Activated naive CD4-positive, alpha-beta T cell treated with anti-CD3 and anti-CD28 coated beads for 36 hours (primary cell): ENCODE data around the gene KCNJ13. TPM values are rescaled to one million over a fixed set of nuclear protein-coding genes. Genes with fewer than 3 reads are reported as not detected.

ENCODE experiments used
- CTCF ChIA-PET: fragments of 350-600 bp; sonication (Branson Sonifier 250); formaldehyde crosslinking; loops from one replicate; lab custom pipeline; 2021; ENCODE audit warnings: antibody characterized with exemption; lab: Charles Lee
- DNase-seq: peaks from one replicate; pipeline ENCODE4 v3.0.0-alpha.2; 2020
- H3K27ac Mint-ChIP-seq: one replicate; pipeline ENCODE4 v1.8.0; 2021; ENCODE audit warnings: mild to moderate bottlenecking, mixed read lengths
- H3K27me3 Mint-ChIP-seq: one replicate; pipeline ENCODE4 v1.8.0; 2021; ENCODE audit warnings: low read depth, mixed read lengths
- H3K36me3 Mint-ChIP-seq: one replicate; pipeline ENCODE4 v1.8.0; 2021; ENCODE audit warnings: low read depth, mixed read lengths
- H3K4me1 Mint-ChIP-seq: one replicate; pipeline ENCODE4 v1.8.0; 2021; ENCODE audit warnings: low read depth, mixed read lengths
- H3K4me3 Mint-ChIP-seq: one replicate; pipeline ENCODE4 v1.8.0; 2021; ENCODE audit warnings: mild to moderate bottlenecking, moderate library complexity, mixed read lengths
- H3K9me3 Mint-ChIP-seq: one replicate; pipeline ENCODE4 v1.8.0; 2021; ENCODE audit warnings: mixed read lengths
- intact Hi-C: fragments of 100-400 bp; cut with micrococcal nuclease; formaldehyde crosslinking; loops from one replicate; pipeline ENCODE4 v1.15.1; 2023
- total RNA-seq, 2 experiments: library from RNA; stranded (reverse); gene quantifications; one replicate each; pipeline ENCODE4 v1.2.3, GENCODE V29; 2021

Gene KCNJ13
- total RNA-seq, 2 experiments from 2014 or later: not detected

DNA sequence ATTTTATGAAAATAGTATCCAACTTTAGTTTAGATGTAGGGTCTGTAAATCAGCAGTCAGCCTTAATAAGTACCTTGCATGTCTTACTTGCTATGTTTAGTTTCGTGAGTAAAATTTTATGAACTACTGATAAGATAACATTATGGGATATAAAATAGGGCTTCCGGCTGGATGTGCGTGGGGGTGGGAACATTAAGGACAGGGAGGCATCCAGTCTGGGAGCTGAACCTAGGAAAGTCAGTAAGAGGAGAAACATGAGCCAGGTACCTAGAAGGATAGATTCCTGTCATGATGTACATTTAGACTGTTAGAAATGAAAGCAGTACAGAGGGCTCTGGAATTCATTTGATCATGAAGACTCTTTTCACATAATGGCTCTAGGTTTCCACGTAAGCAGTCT lies 12.7 kb upstream of the KCNJ13 start:
- no peaks in the 10 kb centered on the region for H3K27me3 Mint-ChIP-seq
- CTCF ChIA-PET: no interaction called here
- peaks cover 28% of the 10 kb centered on the region for H3K36me3 Mint-ChIP-seq
- no peak for DNase-seq
- H3K27ac Mint-ChIP-seq: no peak overlapping the region
- no peaks in the 10 kb centered on the region for H3K4me1 Mint-ChIP-seq
- H3K9me3 Mint-ChIP-seq: no peaks in the 10 kb centered on the region
- intact Hi-C loops: no loop called here
- H3K4me3 Mint-ChIP-seq: no peak overlapping the region

DNA sequence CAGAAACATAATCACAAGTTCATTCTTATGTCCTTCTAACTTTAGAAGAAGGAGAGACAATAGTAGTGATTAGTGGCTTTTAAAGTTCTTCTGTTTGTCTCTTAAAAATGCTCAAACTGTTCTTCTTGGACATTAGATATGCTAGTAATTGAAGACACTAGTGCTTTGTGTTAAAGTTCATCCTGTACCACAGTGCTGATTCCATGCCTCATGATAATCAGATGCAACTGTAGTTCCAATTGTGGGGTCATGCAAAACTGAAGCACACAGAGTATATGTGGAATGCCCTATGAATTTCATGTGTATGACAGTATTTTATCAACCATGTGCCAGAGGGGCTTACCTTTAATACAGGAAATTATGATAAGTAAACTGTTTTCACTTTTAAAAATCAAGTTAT lies 11.4 kb upstream of the KCNJ13 start:
- H3K4me3 Mint-ChIP-seq: no peak overlapping the region
- H3K27ac Mint-ChIP-seq: no peak overlapping the region
- H3K36me3 Mint-ChIP-seq: peaks cover 31% of the 10 kb centered on the region
- no peaks in the 10 kb centered on the region for H3K27me3 Mint-ChIP-seq
- CTCF ChIA-PET: no interaction called here
- no peak for DNase-seq
- intact Hi-C loops: no loop called here
- peaks cover under 1% of the 10 kb centered on the region for H3K4me1 Mint-ChIP-seq
- H3K9me3 Mint-ChIP-seq: no peaks in the 10 kb centered on the region

DNA sequence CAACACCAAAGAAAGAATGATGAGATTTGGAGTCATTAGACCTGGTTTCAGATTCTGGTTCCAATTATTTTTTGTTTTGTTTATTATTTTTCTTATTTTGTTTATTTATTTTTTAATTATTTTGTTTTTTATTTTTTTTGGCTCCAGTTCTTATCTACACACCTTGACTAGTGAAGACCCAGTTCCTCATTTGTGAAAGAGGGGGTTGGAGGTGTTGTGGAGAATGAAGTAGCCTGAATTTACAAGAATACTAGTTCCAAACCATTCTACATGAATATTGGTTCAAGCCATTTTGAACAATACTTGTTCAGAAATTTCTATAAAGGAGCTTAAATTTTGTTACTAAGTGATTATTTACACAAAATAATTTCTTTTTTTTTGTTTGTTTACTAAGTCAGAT lies 6.9 kb upstream of the KCNJ13 start:
- peaks cover 14% of the 10 kb centered on the region for H3K36me3 Mint-ChIP-seq
- no peak overlapping the region for H3K4me3 Mint-ChIP-seq
- intact Hi-C loops: no loop called here
- H3K9me3 Mint-ChIP-seq: no peaks in the 10 kb centered on the region
- CTCF ChIA-PET: interaction anchor here (0.6 to 0.9 kb wide), 2 partner anchors 116 to 441 kb away, joined by 3 read pairs; no protein-coding TSS in a partner anchor
- no peaks in the 10 kb centered on the region for H3K27me3 Mint-ChIP-seq
- no peak overlapping the region for H3K27ac Mint-ChIP-seq
- no peak for DNase-seq
- peaks cover 8% of the 10 kb centered on the region for H3K4me1 Mint-ChIP-seq

DNA sequence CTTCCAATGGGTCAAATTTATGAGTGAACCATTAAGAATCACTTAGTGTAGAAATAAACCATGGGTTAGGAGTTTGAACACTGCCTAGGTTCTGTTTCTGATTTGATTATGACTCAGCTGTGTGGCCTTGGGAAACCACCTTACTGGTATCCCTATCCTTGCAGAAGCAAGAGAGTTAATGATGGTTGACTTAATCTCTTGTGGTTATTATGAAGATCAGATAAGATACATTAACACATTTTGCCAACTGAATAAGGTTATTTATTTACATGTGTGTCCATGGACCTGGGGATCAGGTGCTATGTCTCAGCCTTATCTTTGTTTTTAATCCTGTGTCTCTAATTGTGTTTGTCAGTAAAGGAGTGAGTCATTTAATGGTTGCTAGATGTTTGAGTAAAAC lies 5.4 kb upstream of the KCNJ13 start:
- peak; percentile 57 for DNase-seq
- intact Hi-C loops: loop anchor here (1.0 kb wide), 1 partner anchor 84 kb away; the partner anchor contains the start of gene GIGYF2
- peaks cover 8% of the 10 kb centered on the region for H3K4me1 Mint-ChIP-seq
- H3K36me3 Mint-ChIP-seq: peaks cover 10% of the 10 kb centered on the region
- H3K4me3 Mint-ChIP-seq: no peak overlapping the region
- no peaks in the 10 kb centered on the region for H3K9me3 Mint-ChIP-seq
- H3K27me3 Mint-ChIP-seq: no peaks in the 10 kb centered on the region
- H3K27ac Mint-ChIP-seq: no peak overlapping the region
- CTCF ChIA-PET: no interaction called here

DNA sequence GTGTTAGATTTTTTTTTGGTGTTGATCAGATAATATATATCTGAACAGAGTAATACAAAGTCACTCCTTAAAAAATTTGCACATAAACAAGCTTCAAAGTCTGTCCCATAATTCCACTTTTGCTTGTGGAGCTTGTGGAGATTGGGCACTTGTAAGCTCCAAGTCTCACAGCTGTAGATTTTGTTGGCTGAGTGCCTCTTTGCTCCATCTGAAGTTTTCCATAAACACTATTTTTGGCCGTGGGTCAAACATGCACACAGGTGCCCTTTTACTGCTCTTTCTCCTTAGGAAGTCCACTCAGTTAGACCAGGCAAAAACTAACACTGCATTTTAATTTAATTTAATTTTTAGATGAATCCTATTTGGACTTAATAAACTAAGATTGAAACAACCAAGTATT lies 3.6 kb upstream of the KCNJ13 start:
- Mint-ChIP-seq H3K27ac (no peak overlapping the region), H3K4me3 (no peak overlapping the region), H3K27me3 (no peaks in the 10 kb centered on the region), H3K36me3 (peaks cover 14% of the 10 kb centered on the region), H3K9me3 (no peaks in the 10 kb centered on the region), H3K4me1 (peaks cover 8% of the 10 kb centered on the region)
- intact Hi-C loops: no loop called here
- no peak for DNase-seq
- CTCF ChIA-PET: interaction anchor here (0.5 kb wide), 1 partner anchor 35 kb away, joined by 3 read pairs; no protein-coding TSS in a partner anchor

DNA sequence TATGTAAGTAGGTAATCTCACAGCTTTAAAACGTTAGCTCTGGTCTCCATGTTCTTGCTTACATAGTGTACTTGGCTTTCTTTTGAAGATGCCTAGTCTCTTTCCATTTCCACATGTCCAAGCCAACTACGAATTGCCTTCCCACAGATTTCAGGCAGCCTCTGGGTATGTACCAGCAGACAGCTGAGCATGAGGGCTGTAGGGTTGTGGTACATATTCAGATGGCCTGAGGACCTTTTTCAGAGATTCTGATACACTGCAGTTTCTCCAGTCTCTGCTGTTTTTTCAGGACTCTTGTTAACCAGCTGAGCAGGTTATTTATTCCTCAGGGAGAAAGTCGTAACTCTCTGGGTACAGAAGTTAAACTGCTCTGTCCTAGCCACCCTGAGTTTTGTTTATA lies 3.1 kb upstream of the KCNJ13 start:
- DNase-seq: no peak
- Mint-ChIP-seq H3K4me1 (peaks cover 8% of the 10 kb centered on the region), H3K4me3 (no peak overlapping the region), H3K9me3 (no peaks in the 10 kb centered on the region), H3K27me3 (no peaks in the 10 kb centered on the region), H3K27ac (no peak overlapping the region), H3K36me3 (peaks cover 11% of the 10 kb centered on the region)
- CTCF ChIA-PET: no interaction called here
- intact Hi-C loops: no loop called here

DNA sequence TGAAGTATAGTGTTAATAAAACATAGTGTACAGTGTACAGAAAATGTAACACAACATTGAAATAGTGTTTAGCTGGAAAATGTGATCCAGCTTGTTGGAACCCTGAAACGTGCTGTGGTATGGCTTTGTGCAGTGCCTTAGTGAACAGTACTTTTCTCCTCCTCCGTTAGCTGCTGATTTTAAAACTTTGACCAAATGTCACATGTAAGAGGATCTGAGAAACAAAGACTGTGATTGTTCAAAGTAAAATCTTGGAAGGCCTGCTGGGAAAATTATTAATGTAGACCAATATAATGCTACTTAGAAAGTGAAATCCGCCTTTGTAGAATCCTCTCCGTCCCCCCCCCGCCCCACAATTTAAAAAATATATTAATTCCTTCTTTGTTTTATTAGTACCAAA lies 911 bp upstream of the KCNJ13 start:
- H3K27me3 Mint-ChIP-seq: no peaks in the 10 kb centered on the region
- no peak overlapping the region for H3K27ac Mint-ChIP-seq
- CTCF ChIA-PET: interaction anchor here (0.6 kb wide), 1 partner anchor 595 kb away, joined by 3 read pairs; no protein-coding TSS in a partner anchor
- H3K4me1 Mint-ChIP-seq: peaks cover 16% of the 10 kb centered on the region
- intact Hi-C loops: no loop called here
- H3K9me3 Mint-ChIP-seq: no peaks in the 10 kb centered on the region
- H3K36me3 Mint-ChIP-seq: peaks cover 14% of the 10 kb centered on the region
- no peak for DNase-seq
- H3K4me3 Mint-ChIP-seq: no peak overlapping the region

DNA sequence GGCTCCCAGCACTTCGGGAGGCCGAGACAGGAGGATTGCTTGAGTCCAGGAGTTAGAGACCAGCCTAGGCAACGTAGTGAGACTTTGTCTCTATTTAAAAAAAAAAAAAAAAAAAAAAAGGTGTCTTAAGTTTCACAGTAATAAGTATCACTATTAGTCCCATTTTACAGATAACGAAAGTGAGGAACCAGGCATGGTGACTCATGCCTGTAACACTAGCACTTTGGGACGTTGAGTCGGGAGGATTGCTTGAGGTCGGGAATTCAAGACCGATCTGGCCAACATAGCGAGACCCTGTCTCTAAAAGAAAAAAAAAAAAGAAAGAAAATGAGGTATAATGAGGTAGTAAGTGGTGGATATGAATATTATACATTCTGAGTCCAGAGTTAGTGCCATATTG lies 2.5 kb downstream of the KCNJ13 start:
- intact Hi-C loops: no loop called here
- DNase-seq: no peak
- Mint-ChIP-seq H3K4me1 (peaks cover 16% of the 10 kb centered on the region), H3K27me3 (no peaks in the 10 kb centered on the region), H3K9me3 (no peaks in the 10 kb centered on the region), H3K27ac (no peak overlapping the region), H3K36me3 (peaks cover 16% of the 10 kb centered on the region), H3K4me3 (no peak overlapping the region)
- CTCF ChIA-PET: interaction anchor here (0.6 kb wide), 1 partner anchor 53 kb away, joined by 4 read pairs; no protein-coding TSS in a partner anchor

DNA sequence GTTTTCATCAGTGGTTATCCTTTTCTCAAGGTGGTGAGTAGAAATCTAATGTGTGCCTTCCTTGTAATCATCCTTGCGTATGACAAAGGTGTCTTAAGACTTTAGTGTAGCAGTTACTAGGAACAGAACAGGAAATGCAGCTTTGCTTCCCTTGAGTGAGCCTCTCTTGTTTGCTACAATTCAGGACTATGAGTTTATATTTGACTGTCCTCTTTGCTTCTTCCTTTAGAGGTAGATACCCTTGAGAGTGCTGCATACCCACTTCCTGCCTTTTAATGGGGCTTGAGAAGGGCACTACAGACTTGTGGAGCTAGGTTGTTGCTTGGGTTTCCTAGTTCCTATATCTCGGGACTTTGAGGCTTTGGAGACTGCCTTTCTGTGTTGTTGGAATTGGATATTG lies 3.8 kb downstream of the KCNJ13 start:
- CTCF ChIA-PET: interaction anchor here (1.1 to 1.5 kb wide), 2 partner anchors 10 to 479 kb away, joined by 3 to 4 read pairs; partner anchors contain the start of gene ATG16L1
- Mint-ChIP-seq H3K4me1 (peaks cover 16% of the 10 kb centered on the region), H3K27ac (peak overlapping the region; percentile 30), H3K36me3 (peaks cover 16% of the 10 kb centered on the region), H3K4me3 (no peak overlapping the region), H3K9me3 (no peaks in the 10 kb centered on the region), H3K27me3 (no peaks in the 10 kb centered on the region)
- DNase-seq: peak; percentile 11
- intact Hi-C loops: no loop called here

DNA sequence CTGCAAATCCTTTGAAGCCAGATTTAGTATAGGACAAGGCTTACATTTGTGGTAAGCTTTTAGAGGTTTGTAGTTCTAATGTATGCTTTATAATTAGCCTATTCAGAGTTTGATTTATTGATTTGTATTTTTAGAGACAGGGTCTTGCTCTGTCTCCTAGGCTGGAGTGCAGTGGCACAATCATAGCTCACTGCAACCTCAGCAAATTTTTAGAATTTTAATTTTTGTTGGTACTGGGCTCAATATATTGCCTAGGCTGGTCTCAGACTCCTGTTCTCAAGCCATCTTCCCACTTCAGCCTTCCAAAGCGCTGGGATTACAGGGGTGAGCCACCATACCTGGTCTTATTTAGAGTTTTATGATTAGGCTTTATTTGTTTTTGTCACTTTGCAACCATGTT lies 4.5 kb downstream of the KCNJ13 start:
- no peak overlapping the region for H3K4me3 Mint-ChIP-seq
- intact Hi-C loops: no loop called here
- H3K36me3 Mint-ChIP-seq: peaks cover 16% of the 10 kb centered on the region

DNA sequence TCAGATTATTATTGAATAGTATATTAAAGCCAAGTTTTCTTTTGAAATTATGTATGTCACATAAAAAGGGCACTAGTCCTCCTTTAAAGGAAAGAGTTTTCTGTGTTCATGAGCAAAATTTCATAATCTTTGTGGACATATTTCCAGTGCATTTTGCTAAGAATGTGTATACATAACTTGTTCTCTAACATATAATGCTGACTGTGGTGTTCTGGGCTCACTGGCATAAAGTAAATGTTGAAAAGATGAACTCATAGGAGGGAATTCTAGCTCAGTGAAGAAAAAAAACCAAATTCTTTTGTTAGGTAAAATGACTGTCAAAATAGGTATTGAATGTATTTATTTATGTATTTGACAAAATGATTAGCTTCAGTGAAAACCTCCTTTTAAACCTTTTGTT lies 6.2 kb downstream of the KCNJ13 start:
- no peak for DNase-seq
- intact Hi-C loops: no loop called here
- Mint-ChIP-seq H3K27me3 (no peaks in the 10 kb centered on the region), H3K36me3 (peaks cover 10% of the 10 kb centered on the region), H3K9me3 (no peaks in the 10 kb centered on the region), H3K4me3 (no peak overlapping the region), H3K4me1 (peaks cover 29% of the 10 kb centered on the region), H3K27ac (no peak overlapping the region)
- CTCF ChIA-PET: interaction anchor here (1.0 kb wide), 1 partner anchor 62 kb away, joined by 3 read pairs; no protein-coding TSS in a partner anchor

More for the DNA sequence above, 4.5 kb downstream of the KCNJ13 start:
- H3K9me3 Mint-ChIP-seq: no peaks in the 10 kb centered on the region
- H3K27me3 Mint-ChIP-seq: no peaks in the 10 kb centered on the region
- DNase-seq: no peak
- H3K4me1 Mint-ChIP-seq: peaks cover 16% of the 10 kb centered on the region
- CTCF ChIA-PET: interaction anchor here (0.5 to 1.5 kb wide), 3 partner anchors 9 to 480 kb away, joined by 3 to 4 read pairs (median 3); partner anchors contain the start of gene ATG16L1
- H3K27ac Mint-ChIP-seq: no peak overlapping the region

DNA sequence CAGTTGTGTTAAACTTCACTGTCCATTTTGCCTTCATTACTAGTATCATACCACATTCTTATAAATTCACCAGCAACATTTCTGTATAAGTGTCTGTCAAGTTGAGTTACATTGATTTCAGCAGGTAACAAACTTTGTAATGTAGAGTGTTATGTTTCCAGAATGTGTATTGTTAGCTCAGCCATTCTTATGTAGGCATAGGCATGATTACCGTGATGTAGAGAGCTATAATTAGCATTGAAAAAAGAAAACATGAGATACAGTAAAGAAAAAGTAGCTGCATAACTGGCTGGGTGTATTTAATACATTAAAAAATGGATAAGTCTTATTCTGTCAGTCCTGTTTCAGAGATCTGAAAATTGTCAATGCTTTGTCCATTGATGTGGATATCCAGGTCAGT lies 8.5 kb downstream of the KCNJ13 start:
- Mint-ChIP-seq H3K4me3 (no peak overlapping the region), H3K36me3 (peaks cover 13% of the 10 kb centered on the region), H3K4me1 (peaks cover 25% of the 10 kb centered on the region), H3K27ac (no peak overlapping the region), H3K27me3 (no peaks in the 10 kb centered on the region), H3K9me3 (no peaks in the 10 kb centered on the region)
- intact Hi-C loops: no loop called here
- DNase-seq: no peak
- CTCF ChIA-PET: no interaction called here

DNA sequence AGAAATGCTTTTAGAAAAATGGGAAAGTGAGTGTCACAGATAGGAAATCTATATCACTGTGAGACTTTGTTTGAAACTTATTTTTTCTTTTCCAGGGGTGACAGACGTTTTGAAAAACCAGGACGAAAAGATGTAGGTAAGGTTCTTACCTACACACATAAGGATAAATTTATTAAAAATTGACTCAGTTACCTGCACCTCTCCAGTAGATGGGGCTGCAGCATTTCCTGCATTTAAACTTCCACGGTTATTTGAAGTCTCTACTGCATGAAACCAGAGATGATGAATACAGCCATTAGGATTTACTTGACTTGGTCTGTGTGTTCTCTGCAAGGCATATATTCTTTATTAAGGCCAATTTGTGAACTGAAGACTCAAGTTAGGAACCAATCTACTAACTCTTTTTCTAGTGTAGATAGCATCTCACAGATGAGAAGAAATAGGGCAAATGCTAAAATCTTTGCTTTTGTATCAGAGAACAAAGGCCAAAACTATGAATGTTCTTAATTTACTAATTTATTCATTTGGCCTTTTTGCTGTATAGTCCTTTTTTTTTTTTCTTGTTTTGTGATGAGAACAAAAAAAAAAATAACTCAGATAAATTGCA lies 15.0 kb downstream of the KCNJ13 start:
- Mint-ChIP-seq H3K4me1 (peaks cover 15% of the 10 kb centered on the region), H3K4me3 (no peak overlapping the region), H3K27ac (no peak overlapping the region), H3K36me3 (peaks cover 16% of the 10 kb centered on the region), H3K27me3 (no peaks in the 10 kb centered on the region), H3K9me3 (no peaks in the 10 kb centered on the region)
- intact Hi-C loops: loop anchor here (1.0 to 5.0 kb wide), 5 partner anchors 91 to 490 kb away; partner anchors contain the start of gene ATG16L1
- DNase-seq: peak; percentile 68
- CTCF ChIA-PET: interaction anchor here (0.5 to 1.6 kb wide), 4 partner anchors 10 to 293 kb away, joined by 3 to 4 read pairs (median 4); no protein-coding TSS in a partner anchor
